ENCODE measurements around the gene IGLL5.

Gene IGLL5

DNA sequence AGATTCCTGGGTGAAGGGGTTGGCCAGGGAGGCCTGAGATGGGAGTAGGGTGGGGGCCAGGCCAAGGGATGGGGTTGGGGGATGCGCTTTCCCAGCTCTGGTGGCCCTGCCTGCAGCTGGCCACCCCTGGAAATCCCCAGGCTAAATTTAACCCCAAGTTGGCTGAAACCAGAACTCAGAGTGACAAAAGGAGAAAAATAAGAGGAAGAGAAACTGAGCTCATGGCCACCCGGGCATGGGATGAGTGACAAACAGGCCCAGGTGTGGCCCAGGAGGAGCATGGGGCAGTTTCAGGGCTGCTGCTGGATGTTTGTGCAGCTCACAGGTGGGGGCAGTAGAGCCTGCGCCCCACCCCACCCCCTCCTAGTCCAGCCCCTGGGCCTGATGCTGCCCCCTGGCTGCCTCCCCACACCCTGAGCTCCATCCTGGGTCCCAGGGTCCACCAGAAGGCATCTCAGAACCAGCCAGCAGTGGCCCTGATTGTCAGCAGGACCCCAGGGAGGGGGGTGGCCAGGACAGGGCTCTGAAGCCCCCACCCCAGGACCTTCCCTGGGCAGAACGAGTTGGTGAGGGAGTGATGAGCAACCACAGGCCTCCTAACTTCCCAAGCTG is 48.0 kb downstream of the IGLL5 start:
- TF ChIP-seq, protein P1, sequence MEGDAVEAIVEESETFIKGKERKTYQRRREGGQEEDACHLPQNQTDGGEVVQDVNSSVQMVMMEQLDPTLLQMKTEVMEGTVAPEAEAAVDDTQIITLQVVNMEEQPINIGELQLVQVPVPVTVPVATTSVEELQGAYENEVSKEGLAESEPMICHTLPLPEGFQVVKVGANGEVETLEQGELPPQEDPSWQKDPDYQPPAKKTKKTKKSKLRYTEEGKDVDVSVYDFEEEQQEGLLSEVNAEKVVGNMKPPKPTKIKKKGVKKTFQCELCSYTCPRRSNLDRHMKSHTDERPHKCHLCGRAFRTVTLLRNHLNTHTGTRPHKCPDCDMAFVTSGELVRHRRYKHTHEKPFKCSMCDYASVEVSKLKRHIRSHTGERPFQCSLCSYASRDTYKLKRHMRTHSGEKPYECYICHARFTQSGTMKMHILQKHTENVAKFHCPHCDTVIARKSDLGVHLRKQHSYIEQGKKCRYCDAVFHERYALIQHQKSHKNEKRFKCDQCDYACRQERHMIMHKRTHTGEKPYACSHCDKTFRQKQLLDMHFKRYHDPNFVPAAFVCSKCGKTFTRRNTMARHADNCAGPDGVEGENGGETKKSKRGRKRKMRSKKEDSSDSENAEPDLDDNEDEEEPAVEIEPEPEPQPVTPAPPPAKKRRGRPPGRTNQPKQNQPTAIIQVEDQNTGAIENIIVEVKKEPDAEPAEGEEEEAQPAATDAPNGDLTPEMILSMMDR (conservative IDR thresholded peaks at IDR 0.05; ENCODE audit: low read length), result no peak
- DNase-seq (ENCODE audit: low read depth), result no peak
- no peak overlapping the region for H3K4me3 ChIP-seq (ENCODE audit: low read length)

DNA sequence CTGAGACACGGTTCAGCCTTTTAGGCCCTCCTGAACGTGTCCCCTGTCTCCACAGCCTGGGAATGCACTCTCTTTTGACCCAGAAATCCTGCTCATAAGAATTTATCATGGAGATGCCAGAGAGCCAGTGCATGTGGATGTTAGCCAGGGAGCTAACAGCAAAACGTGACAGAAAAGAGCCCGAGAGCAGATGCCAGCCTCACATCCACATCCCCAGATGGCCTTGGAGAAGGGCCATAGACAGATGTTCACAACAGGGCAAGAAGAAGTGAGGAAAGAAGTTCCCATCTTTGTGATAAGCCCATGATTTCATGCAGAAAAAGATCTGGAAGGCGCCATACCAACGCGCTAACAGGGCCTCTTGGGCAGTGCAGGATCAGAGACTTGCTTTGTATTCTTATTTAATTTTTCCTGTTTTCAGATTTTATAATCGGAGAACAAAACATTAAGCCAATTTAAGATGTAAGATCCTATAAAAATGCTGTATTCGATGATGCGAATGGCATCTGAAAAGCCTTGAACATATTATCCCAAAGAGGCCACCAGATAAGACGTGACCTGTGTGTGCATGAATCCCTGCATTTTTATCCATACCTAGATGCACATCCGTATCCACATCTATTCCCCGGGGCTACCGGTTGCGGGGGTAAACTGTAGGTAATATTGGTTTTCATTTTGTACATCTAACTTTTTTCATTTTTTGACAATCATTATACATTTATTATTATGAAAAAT is 48.7 kb downstream of the IGLL5 start:
- H3K4me3 ChIP-seq (ENCODE audit: low read length), result no peak overlapping the region
- DNase-seq (ENCODE audit: low read depth), result no peak
- TF ChIP-seq, protein P1 (conservative IDR thresholded peaks at IDR 0.05; ENCODE audit: low read length), result no peak

DNA sequence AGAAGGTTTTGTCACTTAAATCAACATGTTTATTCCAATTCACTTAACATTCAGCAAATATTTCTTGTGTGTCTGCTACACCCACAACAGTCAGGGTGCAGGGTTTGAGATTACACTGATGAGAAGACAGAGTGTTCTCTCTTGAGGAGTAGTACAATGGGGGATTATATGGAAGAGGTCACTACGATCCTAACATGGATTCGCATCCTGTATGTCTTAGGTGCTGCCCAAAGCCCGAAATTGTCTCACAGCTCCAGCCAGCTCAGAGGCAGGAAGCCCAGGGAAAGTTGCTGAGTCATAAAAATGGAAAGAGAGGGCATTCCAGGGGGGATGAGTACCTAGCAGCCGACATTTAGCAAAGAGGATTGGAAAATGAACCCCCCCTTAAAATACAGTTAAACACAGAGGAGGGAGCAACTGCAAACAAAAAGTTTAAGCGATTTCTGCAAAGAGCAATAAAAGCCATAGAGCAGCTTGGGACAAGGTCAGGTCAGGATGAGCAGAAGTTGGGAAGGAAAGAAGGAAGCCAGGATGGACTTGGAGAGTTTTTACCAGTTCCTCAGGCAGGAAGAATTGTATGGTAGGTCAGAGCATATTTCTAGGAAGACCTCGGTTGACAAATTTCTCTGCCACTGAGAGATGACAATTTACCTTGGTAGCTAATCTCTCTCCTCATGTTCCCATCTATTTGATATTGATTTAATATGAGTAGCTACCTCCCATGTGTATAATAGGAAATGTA is 49.5 kb downstream of the IGLL5 start:
- TF ChIP-seq, protein P1 (conservative IDR thresholded peaks at IDR 0.05; ENCODE audit: low read length), result no peak
- DNase-seq (ENCODE audit: low read depth), result no peak
- no peak overlapping the region for H3K4me3 ChIP-seq (ENCODE audit: low read length)

- TF ChIP-seq, protein P1 (conservative IDR thresholded peaks at IDR 0.05; ENCODE audit: low read length), result no peak
- DNase-seq (ENCODE audit: low read depth), result no peak
- H3K4me3 ChIP-seq (ENCODE audit: low read length), result no peak overlapping the region
Measured at GRCh38 chr22:22937894-22938480, 50.4 kb downstream of the IGLL5 start.

DNA sequence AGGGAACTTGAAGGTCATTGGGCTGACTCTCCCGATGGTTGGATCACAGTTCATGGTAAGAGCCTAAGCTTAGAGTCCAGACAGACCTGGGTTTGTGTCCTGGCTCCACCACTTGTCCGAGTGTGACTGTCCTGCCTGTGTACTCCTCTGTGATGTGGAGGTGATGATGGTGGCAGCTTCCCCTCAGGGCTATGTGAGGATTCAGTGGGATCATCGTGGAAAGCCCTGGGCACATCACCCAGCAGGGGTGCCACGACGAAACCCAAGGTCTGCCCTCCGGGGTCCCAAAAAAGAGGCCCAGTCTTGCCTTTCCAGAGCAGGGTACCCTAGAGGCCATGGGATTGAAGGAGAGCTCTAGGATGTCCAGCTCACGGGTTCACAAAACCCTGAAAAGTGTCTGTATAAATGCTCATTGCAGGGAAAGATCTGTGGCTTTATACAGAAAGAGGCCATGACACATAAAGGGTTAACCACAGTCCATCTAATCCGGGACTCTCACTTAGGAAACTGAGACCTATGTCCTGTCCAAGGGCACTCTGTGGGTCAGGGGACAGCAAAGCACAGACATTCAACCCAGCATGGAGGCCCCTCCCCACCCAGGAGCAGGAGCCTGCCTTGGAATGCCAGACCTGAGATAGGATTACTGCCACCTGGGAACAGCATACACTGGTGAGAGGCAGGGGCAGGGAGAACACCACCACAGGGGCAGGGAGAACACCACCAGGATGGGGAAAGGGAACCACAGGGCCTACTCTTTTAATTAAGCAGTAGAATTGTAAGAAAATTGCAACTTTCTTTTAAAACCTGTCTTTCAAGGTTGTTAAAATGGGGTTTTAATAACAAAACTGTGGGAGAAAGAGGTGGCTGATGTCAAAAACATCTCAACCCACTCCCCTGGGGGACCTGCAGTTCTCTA is 51.3 kb downstream of the IGLL5 start:
- TF ChIP-seq, protein P1 (conservative IDR thresholded peaks at IDR 0.05; ENCODE audit: low read length), result no peak
- H3K4me3 ChIP-seq (ENCODE audit: low read length), result no peak overlapping the region
- DNase-seq (ENCODE audit: low read depth), result no peak

DNA sequence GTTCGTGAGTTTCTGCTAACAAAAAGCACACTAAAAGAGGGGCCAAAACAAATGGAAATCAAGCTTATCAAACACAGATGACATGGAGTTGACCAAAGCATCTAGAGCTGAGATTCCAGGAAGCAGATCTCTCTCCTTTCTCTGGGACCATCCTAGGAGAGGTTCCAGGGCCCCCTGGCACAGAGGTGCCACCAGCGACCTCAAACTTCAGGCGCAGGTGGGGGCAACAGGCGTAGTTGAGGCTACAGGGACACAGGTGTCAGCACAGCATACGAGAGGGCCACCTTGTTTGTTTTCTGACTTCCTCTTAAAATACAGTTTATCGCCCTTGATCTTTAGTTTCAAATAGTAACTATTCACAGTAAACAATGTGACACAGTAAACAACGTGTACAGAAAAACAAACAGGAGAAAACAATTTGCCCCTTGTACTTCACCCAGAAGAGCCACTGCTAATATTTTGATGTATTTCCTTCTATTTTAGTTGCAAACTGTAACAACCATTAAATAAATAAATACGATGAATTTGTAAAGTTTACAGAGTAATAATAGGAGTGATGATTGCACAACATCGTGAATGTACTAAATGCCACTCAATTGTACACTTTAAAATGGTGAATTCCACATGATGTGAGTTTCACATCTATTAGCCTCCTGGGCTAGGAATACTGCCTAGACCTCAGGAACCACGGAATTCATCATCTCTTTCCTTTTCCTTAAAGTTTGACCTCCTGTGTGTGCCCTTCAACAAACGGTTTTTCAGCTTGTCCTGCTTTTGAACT is 52.2 kb downstream of the IGLL5 start:
- H3K4me3 ChIP-seq (ENCODE audit: low read length), result no peak overlapping the region
- no peak for DNase-seq (ENCODE audit: low read depth)
- TF ChIP-seq, protein P1 (conservative IDR thresholded peaks at IDR 0.05; ENCODE audit: low read length), result no peak

Data from AG10803 (cell line).